NCI-H748 (cell line): ENCODE data around the gene CCDC91.
"Not testable (repeated sequence)": the region's sequence is repeated elsewhere in the genome, so short reads cannot be mapped to it uniquely, and the experiment has no call there.

Experiments used
- DNase-seq: peaks from one replicate; lab custom pipeline; 2025; ENCODE audit not compliant: unreplicated experiment; lab: John Stamatoyannopoulos, UW

Gene CCDC91

DNA sequence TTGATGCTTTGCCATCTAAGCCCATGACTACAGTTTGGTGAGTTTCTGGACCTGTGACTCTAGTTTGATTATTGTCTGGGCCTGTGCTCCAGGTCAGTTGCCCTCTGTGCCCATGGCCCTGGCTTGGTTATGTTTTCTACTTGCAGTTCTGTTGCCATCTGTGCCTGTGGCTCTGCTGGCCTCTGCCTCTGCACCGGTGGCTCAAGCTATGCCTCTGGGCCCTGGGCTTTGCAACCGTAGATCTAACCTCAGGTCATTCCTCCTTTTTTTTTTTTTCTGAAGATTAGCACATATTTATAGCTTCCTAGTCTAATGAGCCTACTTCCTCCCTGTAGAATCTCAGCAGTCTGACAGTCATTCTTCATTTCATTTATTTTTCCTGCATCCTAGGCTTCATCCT is 161.2 kb downstream of the CCDC91 start:
- no peak for DNase-seq

DNA sequence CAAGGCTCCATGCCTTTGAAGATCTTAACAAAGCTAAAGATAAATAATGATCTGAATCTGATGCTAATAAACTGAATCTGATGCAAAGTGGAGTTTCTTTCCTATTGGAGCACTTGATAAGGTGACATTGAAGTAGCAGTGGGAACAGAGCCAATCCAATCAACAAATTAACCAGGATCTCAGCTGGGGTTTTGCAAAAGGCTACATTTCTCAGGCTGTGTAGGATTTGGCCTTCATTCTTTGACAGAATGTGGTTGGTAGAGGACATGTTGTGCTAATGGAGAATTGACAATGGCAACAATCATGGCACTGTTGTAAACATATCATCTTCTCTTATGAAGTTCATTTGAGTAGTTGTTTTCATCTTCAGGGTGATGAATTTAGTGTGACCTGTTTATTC is 164.9 kb downstream of the CCDC91 start:
- no peak for DNase-seq

DNA sequence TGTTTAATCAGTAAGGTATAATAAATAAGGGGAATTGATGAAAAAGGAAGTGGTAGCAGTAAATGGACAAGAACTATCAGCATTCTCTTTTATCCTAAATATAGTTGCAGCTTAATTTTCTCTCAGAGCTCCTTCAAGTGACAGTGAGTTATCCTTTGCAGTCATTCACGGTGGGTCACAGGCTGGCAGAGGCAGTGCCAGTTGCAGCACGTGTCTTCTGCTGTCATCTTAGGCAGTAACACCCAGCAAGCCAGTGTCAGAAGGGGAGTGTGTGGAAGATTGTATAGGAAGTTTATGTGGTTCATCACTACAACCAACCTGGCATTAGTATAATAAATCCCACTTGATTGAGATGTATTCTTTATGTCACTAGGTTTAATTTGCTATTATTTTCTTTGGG is 170.0 kb downstream of the CCDC91 start:
- DNase-seq, result no peak

DNA sequence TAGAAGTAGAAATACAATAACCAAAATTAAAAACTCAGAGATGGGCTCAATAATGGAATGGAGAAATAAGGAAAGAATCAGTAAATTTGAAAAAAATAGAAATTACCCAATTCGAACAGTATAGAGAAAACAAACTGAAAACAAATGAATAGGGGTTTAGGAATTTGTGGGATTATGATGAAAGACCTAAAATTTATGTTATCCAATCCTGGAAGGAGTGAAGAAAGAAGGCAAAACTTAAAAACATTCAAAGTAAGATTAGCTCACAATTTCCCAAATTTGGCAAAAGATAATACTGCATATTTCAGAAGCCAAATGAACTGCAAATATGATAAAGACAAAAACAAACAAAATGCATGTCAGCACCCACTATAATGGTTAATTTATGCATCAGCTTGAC is 177.1 kb downstream of the CCDC91 start:
- no peak for DNase-seq

DNA sequence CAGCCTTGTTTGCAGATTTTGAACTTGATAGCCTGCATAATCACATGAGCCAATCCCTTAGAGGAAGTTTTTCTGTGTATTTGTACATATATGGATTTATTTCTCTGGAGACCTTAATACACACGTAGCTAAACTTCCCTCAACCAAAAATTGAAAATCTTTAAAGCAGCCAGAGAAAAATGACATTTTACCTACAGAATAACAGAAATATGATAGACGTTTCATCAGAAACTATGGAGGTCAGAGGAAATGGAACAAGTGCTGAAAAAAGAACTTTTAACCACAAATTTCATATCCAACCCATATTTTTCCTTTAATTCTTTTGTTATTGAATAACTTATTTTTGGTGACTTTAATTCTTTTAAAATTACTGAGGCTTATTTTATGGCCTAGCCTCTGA is 177.7 kb downstream of the CCDC91 start:
- DNase-seq, result no peak

DNA sequence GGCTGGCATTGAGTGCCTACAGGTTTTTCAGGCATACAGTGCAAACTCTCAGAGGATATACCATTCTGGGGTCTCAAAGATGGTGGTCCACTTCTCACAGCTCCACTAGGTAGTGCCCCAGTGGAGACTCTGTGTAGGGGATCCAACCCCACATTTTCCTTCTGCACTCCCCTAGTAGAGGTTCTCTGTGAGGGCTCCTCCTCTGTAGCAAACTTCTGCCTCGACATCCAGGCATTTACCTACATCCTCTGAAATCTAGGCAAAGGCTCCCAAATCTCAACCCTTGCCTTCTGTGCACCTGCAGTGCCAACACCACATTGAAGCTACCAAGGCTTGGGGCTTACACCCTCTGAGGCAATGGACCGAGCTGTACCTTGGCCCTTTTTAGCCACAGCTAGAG is 179.2 kb downstream of the CCDC91 start:
- DNase-seq, result no peak

DNA sequence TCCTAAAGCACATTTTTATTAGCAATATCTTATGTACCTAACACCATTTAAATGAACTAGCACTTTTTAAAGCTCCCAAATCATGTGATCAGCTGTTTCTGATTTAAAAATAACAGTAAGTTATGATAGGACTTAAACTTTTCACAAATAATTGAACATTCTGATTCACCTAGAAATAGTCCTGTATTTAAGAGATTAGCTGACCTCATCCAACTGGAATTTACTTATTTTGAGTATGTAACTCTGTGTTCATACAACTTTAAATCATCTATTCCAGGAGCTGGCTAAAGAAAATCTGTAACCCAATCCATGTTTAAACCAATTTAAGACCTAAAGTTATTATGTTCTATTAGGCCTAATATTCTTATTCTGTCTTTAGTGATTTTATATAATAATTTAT is 184.3 kb downstream of the CCDC91 start:
- no peak for DNase-seq

DNA sequence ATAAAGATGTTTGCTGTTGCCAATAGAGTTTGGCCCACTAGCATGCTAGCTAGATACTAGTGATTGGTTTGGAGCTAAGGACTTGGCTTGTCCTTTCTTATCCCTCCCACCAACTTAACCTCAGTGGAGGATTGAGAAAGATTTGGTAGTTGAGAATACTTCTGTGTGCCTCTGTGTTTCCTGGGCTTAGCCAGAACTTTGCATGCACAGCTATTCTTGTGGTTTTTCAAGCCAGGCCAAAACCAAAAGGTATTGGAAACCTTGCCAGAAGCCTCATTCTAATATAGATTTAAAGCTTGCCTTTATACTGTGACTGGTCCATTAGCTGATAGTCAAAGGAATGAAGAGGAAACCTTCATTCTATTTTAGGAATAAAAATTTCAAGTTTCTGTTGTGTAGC is 188.5 kb downstream of the CCDC91 start:
- no peak for DNase-seq

DNA sequence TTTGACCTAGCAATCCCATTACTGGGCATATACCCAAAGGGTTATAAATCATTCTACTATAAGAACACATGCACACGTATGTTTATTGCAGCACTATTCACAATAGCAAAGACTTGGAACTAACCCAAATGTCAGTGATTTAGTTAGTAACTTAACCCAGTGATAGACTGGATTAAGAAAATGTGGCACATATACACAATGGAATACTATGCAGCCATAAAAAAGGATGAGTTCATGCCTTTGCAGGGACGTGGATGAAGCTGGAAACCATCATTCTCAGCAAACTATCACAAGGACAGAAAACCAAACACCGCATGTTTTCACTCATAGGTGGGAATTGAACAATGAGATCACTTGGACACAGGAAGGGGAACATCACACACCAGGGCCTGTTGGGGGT is 189.5 kb downstream of the CCDC91 start:
- not testable (repeated sequence) for DNase-seq

DNA sequence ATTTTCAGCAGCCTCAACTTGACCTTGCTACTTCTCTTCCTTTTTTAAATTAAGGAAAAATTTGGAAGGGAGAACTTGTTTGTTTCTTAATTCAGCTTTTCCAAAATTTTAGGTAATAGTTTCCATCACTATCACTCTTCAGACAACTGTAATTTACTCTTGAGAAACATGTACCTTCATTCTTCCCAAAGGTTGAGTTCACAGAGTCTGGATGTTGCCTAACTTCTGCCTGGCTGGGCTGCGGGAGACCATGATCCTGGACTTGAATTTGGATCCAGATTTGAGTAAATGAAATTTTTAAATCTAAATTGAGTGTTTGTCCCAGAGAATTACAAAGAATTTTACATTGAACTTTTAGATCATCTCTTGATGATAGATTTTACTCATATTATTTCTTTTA is 193.1 kb downstream of the CCDC91 start:
- DNase-seq, result no peak

DNA sequence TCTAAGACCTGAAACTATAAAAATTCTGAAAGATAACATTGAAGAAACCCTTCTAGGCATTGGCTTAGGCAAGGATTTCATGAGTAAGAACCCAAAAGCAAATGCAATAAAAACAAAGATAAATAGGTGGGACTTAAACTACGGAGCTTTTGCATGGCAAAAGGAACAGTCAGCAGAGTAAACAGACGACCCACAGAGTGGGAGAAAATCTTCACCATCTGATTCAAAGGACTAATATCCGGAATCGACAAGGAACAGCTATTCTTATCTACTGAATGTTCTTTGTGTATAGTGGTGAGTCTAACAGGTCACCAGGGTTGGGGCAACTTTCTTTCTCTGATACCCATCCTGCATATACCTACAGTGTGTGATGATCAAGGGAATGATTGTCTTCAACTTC is 198.6 kb downstream of the CCDC91 start:
- no peak for DNase-seq

DNA sequence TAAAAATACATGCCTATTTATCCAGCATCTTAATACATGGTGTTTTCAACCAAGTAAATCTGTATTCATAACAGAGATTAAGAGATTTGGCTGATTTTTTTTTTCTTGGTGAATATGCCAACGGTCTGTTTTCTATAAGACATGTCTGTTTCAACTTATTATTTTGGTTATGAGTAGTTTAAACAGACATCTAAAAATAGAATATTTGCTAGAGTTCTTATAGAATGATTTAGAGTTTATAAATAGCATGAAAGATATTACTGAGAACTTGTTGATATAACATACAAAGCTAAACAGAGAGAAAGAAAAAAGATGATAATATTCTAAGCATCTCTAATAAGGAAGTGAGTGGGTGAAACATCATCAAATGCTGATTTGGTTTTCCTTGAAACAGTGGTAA is 199.9 kb downstream of the CCDC91 start:
- DNase-seq, result no peak

DNA sequence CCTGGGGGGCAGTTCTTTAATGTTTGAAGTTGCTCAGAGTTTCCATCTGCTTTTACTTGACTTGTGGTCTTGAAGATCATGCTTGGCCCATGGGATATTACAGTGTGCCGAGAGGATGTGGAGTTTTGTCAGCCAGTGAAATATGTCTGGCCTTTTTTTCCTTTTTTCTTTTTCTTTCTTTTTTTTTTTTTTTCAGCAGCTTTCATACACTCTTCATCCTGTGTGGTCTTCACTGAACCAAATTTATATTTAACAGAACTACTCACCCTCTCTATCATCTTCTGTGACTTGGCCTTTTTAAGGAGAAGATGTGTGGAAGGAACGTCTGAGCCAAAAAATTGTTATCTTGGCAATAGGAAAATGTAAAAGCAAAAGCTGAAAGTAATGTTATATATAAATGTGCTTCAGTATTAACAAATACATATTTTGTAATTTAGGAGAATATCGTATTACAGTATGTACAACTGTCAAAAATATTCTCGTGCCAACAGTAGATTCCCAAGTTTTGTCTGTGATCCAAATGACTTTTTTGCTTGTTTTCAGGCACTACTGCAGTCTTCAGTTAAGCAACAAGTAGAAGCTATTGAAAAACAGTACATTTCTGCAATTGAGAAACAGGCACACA is 200.6 kb downstream of the CCDC91 start:
- DNase-seq, result no peak

DNA sequence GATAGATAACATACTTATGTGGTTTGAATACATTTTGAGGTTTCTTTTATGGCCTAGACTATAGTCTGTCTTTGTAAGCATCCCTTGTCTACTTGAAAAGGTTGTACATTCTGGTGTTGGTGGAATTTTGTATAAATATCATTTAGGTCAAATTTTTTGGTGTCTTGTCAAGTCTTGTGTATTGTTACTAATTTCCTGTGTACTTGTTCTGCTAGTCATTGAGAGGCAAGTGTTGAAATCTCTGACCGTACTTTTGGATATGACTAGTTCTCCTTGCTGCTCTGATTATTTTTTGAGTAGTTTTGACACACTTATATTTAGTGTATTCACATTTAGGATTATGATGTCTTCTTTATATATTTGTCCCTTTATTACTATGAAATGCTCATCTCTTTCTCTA is 219.6 kb downstream of the CCDC91 start:
- no peak for DNase-seq

DNA sequence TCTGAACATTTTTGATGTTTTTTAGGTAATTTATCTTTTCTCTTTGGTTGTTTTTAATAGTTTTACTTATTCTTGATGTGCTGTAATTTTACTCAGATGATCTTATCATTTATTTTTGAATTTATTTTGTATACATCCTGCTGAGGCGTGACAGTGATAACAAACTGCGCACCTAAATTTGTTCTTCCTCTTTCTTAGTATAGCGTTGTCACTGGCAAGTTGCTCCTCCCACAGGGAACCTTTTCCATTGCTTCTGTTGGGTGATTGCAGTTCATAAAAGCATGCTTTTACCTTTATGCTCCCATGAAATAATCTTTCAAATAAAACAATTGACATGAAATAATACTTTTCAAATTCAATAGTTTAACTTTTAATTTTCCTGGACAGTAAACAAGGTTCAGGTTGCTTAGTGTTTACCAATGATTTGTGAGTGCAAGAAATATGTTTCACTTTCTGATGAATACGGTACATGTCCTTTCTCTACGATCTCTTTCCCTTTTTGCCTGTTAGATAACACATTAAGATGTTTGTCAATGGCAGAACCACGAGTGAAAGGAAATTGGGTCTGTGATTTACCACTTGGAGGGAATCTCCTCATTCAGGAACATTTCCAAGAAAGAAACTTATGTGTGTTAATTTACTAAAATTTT is 223.3 kb downstream of the CCDC91 start:
- DNase-seq, result no peak

DNA sequence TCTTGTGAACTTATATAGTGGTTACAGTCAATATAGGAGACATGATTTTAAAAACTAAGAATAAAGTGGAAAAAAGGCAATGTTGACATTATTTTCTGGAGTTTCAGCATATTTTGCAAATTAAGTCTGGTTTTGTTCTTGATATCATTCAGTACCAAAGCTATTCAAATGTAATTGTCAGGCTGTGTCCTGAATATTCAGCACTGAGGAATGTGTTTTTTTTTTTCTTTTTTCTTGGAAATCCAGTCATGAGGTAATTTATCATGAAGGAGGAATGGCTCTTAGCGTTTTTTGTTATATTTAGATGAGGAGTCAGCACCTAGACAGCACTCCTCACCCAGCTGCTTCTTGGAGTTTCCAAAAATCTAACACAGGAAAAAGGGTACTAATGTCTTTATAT is 225.5 kb downstream of the CCDC91 start:
- DNase-seq, result no peak

DNA sequence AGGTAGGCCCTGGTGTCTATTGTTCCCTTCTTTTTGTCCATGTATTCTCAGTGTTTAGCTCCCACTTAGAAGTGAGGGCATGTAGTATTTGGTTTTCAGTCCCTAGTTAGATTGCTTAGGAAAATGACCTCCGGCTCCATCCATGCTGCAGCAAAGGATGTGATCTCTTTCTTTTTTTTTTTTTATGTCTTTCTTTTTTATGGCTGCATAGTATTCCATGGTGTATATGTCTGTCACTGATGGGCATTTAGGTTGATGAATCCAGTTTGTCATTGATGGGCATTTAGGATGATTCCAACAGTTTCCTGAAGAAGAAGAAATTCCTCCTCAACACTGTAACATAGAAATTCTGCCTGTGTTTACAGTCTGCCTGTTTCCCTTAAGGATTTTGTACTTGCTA is 231.1 kb downstream of the CCDC91 start:
- no peak for DNase-seq

DNA sequence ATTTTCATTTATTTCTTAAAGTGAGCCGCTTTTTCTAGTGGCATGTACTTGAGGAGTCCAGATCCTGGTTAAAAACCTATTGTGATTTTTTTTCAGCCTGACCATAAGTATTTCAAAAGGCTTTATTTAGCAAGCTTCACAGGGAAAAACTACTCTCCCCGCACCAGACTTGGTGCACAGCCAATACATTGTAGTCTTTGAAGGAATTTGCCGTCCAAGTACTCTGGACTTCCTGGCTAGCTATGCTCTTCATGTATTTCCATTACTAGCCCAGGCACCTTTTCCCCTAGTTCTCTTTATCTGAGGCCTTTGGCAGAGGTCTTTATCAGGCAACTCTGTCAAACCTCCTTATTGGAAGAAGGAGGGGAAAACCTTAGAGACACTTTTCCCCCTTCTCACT is 234.7 kb downstream of the CCDC91 start:
- DNase-seq, result no peak

DNA sequence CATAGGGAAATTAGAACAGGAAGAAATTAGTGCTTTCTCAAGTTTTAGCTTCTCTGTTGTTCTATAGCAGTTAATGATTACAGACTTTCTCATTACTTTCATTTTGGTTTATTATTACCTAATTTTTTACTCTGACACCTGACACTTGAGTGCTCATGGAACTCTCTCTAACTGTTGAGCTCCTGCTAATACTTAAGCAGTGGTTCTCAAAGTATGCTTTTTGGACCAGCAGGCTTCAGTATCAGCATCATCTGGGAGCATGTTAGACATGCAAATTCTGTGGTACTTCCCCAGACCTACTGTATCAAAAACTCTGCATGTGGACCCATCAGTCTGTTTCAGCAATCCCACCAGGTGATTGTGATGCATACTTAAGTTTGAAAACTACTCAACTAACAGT is 235.3 kb downstream of the CCDC91 start:
- no peak for DNase-seq

DNA sequence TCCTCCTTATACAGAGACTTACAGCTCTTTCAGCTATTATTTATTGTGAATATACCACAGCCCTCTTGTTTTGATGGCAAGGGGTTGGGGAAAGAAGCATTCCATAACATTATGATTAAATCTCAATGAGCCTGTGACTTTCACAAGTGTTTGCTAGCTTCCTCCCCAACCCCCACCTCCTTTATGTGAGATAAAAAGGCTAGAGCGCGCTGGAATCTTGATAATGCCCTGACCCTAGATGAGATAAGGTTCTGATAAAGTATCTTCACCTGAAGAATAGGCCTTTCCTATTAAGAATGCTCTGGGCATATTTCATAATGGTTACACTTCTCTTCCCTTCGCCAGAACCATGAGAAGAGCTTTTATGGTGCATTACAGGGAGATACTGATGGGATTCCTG is 236.8 kb downstream of the CCDC91 start:
- DNase-seq, result no peak

DNA sequence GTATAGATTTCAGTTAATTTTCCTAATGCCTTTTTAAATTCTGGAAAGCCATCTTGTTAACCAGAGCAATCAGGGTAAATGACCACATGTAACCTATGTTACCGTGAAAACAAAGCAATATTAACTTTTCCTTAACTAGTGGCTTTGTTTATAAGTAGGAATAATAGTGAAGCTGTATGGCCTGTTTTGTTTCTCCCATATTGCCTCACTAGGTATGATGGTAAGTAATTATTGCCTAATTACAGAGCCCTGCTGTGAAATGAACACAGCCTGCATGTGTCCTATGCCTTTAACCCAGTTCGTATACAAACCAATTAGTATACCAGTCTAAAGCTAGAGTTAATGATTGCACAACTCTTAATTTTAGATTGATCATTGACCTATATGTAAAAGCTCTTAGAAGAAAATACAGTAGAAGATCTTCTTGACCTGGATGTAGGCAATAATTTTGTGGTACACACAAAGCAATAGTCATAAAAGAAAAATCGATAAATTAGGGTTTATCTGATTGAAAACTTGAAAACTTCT is 249.9 kb downstream of the CCDC91 start:
- DNase-seq, result peak; percentile 15

DNA sequence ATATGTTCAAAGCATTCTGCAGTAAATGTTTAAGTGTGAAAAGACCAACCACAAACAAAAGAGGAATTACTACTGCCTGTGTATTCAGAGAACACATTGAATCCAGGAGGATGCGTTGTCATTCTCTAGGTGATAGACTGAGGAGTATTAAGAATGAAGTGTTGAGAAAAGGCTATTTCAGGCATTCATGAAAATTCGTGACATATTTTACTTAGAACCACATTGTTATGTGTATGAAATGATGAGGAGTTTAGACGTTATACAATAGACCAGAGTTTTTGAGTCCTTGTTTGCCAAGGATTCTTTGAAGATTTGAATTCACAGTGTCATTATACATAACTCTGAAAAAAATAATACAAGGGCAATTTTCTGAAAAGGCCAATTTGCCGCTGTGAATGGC is 251.8 kb downstream of the CCDC91 start:
- DNase-seq, result no peak

DNA sequence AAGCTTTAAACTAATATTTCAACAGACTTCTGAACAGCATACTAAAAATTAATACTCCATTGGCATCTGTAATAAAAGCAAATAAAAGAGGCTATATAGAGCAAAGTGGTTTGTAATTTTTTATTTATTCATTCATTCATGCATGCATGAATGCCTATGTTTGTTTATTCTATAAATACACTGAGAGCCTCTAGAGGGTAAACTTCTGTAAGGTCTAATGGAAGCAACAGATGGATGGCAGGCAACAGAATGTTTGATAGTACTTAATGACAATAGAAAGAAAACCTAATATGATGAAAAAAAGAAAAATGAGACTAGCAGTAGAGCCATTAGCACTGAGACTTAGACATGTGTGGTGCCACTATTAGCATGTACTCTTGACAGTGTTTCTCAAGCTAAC is 253.1 kb downstream of the CCDC91 start:
- peak; percentile 9 for DNase-seq
